Fibroblast of skin of right quadriceps (primary cell): ENCODE results near the gene MAP4K4.
A peak's percentile ranks its signal among the peaks of the same experiment; 100 is the strongest.
"Not testable (repeated sequence)": the region's sequence is repeated elsewhere in the genome, so short reads cannot be mapped to it uniquely, and the experiment has no call there.

ENCODE experiments used
- DNase-seq: peaks from one replicate; pipeline ENCODE4 v3.0.0-alpha.2; 2013

Gene MAP4K4

GRCh38 chr2:101744832-101745231 is 47.3 kb downstream of the MAP4K4 start:
- DNase-seq: no peak

DNA sequence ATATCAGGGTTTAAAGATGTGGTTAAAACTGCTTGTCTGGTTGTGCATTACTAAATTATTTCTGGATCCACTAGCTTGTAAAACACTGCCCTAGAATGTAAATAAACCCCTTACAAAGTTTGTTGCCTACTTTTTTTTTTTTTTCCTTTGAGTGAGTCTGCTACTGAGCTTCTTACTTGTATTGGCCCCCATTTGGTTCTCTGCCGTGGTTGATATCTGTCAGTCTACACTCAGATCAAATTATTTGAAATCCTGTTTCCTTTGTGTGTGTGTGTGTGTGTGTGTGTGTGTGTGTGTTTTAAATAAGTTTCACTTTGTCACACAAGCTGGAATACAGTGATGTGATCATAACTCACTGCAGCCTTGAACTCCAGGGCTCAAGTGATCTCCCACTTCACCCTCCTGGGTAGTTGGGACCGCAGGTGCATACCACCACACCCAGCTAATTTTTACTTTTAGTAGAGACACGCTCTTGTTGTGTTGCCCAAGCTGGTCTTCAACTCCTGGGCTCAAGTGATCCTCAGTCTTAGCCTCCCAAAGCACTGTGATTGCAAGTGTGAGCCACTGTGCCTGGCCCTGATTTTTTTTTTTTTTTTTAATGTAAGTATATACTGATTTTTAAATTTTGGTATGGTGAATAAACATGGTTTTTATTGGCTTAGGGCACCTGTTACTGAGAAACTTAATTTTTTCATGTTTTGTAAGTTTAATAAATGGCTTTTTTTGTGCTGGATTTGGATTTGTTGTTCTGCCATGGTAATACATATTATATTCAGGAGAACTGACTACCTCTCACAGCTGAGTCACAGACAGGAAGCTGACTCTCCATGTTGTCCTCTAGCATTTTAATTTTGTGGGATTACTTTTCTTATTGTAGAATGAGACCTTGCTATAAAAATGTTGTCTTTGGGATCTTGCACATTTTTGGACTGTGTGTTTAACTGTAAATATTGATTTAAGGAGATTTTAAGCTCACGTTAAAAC is 48.5 kb downstream of the MAP4K4 start:
- DNase-seq: peak; percentile 76

- no peak for DNase-seq
Measured at GRCh38 chr2:101748000-101748399, 50.5 kb downstream of the MAP4K4 start.

DNA sequence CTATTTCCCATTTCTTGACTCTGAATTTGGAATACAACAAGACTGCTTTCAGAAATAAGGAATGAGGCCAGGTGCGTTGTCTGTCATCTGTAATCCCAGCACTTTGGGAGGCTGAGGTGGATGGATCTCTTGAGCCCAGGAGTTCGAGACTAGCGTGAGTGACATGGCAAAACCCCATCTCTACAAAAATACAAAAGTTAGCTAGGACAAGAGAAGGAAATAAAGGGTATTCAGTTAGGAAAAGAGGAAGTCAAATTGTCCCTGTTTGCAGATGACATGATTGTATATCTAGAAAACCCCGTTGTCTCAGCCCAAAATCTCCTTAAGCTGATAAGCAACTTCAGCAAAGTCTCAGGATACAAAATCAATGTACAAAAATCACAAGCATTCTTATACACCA is 51.0 kb downstream of the MAP4K4 start:
- not testable (repeated sequence) for DNase-seq

GRCh38 chr2:101750688-101751087 is 53.2 kb downstream of the MAP4K4 start:
- no peak for DNase-seq

- no peak for DNase-seq
Measured at GRCh38 chr2:101751276-101751815, 53.8 kb downstream of the MAP4K4 start.

DNA sequence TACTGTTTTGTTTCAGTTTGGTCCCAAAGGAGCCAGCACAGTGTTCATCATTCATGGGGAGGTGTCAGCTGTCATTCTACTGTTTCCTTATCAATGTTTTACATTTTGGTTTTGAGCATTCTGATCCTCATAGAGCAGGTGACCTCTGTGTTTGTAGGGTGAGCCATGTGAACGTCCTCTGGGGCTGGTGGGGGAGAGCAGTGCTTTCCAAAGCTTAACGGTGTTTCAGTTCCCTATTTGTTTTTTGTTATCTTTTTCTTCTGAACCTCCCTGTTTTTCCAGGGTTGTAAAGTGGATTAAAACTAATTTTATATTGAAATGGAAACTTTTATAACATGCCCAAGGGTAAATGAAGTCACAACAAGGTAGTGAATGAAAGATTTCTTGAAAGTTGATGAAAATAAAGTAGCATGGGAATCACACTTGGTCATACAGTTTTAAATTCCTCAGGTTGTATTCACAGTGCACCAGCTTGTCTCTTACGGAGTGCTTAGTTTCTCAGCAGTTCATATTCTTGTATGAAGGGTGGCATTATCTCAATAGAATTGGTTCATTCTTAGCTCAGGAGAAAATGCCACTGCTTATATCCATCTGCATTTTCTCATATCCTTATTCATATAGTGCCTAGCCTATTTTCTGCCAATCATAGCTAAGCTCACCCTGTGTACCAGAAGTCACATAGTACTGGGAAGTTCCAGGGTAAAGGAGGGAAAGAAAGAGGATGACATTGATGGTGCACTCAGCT is 54.5 kb downstream of the MAP4K4 start:
- DNase-seq: no peak

DNA sequence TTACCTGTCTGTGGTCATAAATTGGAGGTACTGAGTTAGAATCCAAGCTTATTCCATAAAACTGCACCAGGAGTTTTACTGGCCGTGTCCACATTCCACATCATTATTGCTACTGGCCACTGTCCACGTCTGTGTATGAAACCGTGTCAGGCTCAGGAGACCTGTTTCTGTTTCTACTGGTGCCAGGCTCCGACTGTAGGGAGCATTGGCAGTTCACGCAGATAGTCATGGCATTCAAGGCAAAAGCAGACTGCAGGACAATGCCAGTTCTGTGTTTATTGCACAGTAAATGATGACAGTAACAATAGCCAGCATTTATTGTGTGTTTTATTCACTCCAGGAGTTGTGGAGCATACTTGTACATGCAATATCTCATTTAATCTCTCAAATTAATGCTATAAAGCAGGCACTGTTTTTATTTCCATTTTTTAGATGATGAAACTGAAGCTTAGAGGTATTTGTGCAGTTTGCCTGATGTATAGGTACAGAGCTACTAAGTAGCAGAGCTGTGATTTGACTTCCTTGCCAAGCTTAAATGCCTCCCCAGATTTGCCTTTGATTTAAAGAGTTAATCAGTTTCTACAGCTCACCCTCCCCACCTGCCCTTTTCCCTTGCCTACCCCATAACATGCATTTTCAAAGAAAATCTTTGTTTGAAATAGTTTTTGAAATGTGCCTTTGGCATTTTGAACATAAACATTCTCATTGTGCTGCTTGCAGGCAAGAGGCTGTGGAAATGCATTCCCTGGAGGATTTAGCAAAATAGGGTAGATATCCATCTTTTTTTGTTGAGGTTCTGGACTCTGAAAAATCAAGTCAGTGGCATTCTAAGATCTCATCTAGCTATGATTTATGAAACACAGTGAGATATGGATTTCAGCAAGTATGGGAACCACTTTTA is 55.5 kb downstream of the MAP4K4 start:
- peak; percentile 49 for DNase-seq

GRCh38 chr2:101753720-101754490 is 56.4 kb downstream of the MAP4K4 start:
- DNase-seq: no peak

DNA sequence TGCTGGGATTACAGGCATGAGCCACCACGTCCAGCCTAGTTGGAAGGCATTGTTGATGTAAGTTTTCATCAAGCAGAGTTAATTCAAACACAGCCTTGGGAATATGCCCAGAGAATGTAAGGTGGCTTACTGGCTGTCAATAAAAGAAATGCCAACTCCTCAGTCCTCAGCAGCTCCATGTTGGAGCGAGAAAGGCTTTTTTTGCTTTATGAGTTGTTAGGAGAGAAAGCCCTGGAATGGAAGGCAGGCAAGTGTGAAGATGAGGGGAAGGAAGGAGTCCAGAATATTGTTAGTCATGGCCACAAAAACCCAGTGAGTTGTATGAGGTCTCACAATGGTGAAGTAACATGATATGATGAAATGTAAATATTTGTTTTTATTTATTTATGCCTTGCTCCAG is 57.1 kb downstream of the MAP4K4 start:
- peak; percentile 43 for DNase-seq

DNA sequence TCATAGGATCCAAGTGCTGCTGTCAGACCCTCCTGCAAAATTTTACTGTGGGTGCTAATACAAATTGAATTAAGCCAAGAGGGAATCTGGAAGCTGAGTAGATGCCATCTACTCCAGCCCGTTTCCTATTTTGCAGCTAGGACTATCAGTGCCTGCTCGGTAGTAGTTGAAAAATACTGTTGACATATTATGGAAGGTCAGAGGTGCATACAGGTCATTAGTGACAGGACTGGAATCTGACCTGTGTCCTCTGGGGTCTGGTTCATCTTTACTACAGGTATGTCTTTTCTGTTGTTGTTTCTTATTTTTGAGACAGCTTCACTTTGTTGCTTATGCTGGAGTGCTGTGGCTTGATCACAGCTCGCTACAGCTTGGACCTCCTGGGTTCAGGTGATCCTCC is 58.8 kb downstream of the MAP4K4 start:
- no peak for DNase-seq

- DNase-seq: peak; percentile 66
Measured at GRCh38 chr2:101758001-101758400, 60.5 kb downstream of the MAP4K4 start.

DNA sequence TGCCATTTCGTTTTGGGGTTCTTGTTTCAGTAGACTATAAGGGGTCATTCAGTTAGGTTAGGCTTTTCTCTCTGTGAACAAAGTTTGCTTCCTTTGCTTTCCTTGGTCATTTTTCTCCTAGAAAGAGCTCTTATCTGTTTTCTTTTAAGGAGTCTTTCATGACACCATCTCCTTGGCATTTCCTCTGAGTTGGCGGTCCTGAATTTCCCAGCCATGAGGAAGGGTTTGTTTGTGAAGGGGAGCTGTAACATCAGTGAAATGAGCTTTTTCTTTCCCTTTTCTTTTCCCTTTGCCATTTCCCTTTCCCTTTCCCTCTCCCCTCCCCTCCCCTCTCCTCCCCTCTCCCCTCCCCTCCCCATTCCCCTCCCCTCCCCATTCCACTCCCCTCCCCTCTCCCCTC is 61.7 kb downstream of the MAP4K4 start:
- peak; percentile 96 for DNase-seq

DNA sequence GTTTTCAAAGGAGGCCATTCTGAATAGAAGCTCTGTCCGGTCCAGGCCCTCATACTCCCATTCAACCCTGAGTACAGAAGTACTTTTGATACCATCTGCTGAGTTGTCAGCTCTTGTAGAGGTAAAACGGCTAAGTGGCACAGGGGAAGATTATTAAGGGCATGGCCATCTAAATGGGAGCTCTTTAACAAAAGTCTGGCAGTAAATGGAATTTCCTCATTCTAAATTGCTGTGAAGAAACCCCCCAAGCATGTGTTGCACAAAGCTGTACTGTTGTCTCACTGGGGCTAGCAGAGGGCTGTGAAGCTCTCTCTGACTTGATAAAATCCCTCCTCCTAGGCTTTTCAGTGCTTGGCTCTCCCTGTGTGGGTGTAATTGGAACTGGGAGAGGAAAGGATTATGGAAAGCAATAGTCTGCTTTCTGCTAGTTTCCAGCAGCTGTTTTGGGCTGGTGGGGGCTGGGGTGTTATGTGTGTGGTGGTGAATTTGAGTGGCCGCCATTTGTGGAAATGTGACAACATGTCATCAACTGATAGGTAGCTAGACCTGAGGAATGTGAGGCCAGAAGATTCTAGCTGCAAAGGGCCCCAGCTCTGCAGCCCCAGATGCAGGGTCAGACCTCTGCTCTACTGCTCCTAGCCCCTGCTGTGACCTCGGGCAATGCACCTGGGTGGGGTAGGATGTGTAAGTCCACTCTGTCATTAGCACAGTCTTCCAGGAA is 65.1 kb downstream of the MAP4K4 start:
- no peak for DNase-seq

DNA sequence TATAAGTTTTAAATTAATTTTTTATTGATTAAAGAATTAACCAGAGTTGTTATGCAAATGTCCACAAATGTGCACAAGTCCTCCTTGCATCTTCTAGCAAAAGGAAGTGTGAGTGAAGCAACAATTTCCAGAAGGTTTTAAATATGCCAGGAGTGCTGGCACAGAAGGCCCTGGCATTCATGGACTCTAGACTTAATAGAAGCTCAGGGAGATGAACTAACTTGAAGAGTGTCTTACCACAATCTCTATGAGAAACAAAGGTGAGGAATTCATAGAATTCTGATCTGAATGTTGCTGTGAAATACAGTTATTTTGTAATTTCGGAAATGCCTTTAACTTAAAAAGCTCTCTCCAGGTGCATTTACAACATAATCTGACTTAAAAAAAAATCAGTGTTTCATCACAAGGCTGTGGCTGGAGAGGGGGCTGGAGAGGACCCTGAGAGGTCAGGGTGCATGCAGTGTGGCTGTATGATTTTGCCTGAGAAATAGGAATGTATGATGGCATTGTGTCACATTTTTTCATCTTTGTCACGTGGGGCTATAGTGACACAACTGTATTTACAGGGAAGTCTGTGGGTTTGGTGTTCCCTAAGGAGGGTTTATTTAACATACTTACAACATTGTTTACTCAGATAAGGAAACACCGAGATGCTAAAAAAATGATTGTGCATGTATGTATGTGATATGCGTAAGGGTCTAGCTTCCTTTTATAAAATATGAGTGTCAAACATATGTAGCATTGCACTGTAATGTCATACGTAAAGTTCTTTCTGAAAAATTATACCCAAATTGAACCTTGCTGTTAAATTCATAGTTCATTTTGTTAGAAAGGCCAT is 66.2 kb downstream of the MAP4K4 start:
- DNase-seq: no peak

DNA sequence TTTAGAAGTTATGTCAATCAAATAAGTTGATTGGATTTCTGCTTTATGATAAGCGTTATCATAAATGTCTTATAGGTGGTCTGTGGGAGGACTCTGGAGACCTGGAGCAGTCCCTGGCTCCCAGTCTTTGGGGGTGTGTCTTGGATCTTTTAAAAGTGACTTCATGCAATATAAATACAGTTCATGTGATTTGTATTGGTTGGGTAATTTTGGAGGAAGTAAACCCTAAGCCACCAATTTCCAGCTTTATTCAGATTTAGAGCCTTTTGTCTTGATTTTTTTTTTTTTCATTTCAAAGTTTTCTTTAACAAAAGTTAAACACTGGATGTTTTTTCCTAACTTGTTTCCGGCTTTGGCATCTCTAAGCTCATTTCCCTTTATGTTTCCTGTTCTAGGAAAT is 68.8 kb downstream of the MAP4K4 start:
- DNase-seq: no peak

GRCh38 chr2:101766871-101767739 is 69.6 kb downstream of the MAP4K4 start:
- peak; percentile 96 for DNase-seq

GRCh38 chr2:101768556-101769220 is 71.2 kb downstream of the MAP4K4 start:
- DNase-seq: no peak
